SU-DHL-6 (cell line): ENCODE results near the gene FAM114A1.

Source experiments
- H2AFZ ChIP-seq: fragments of 200-600 bp; sonication (generic); 2 replicates; pipeline ENCODE4 v1.6.1; 2014; ENCODE audit warnings: low read depth, mild to moderate bottlenecking, moderate library complexity, mixed read lengths, antibody characterized with exemption, low read length; ENCODE audit not compliant: severe bottlenecking
- H3F3A ChIP-seq: fragments of 200-600 bp; shearing (Covaris generic); 2 replicates; pipeline ENCODE4 v1.6.0; 2016; ENCODE audit warnings: antibody characterized with exemption, mild to moderate bottlenecking; ENCODE audit not compliant: insufficient read depth
- H3K27ac ChIP-seq: fragments of 200-600 bp; sonication (generic); 2 replicates; pipeline ENCODE4 v1.5.1; 2016; ENCODE audit warnings: low read depth, mild to moderate bottlenecking, low read length, moderate library complexity, mixed read lengths
- H3K27me3 ChIP-seq: fragments of 200-600 bp; sonication (generic), shearing (Covaris generic); 2 replicates; pipeline ENCODE4 v1.6.0; 2014; ENCODE audit warnings: mild to moderate bottlenecking, low read length
- H3K36me3 ChIP-seq: fragments of 200-600 bp; sonication (generic); 2 replicates; pipeline ENCODE4 v1.6.1; 2014; ENCODE audit warnings: mild to moderate bottlenecking, low read length, mixed read lengths
- H3K4me2 ChIP-seq: fragments of 300-600, 200-600 bp; shearing (Covaris generic), sonication (generic); 2 replicates; pipeline ENCODE4 v1.6.0; 2014; ENCODE audit warnings: low read length, low read depth, mild to moderate bottlenecking; ENCODE audit not compliant: poor library complexity, severe bottlenecking
- H3K4me3 ChIP-seq: fragments of 200-600 bp; sonication (generic); 2 replicates; pipeline ENCODE4 v1.5.1; 2014; ENCODE audit warnings: antibody characterized with exemption, low read length, mild to moderate bottlenecking, mixed read lengths; ENCODE audit not compliant: insufficient read depth, poor library complexity, severe bottlenecking
- H3K79me2 ChIP-seq: fragments of 200-600 bp; sonication (generic); 2 replicates; pipeline ENCODE4 v1.6.1; 2014; ENCODE audit warnings: mild to moderate bottlenecking, low read length, moderate library complexity; ENCODE audit not compliant: insufficient read depth
- H3K9ac ChIP-seq: fragments of 200-600 bp; sonication (generic); 2 replicates; pipeline ENCODE4 v1.7.0; 2014; ENCODE audit warnings: mild to moderate bottlenecking, low read length
- H3K9me2 ChIP-seq: fragments of 200-600 bp; sonication (generic); replicated peaks from 2 replicates; pipeline ENCODE4 v1.6.1; 2014; ENCODE audit warnings: low read length; ENCODE audit not compliant: insufficient read depth
- H3K9me3 ChIP-seq: fragments of 200-600 bp; sonication (generic); 2 replicates; pipeline ENCODE4 v1.6.1; 2014; ENCODE audit warnings: low read length, mixed read lengths; ENCODE audit not compliant: insufficient read depth
- H4K20me1 ChIP-seq: fragments of 200-600 bp; sonication (generic); 2 replicates; pipeline ENCODE4 v1.6.1; 2014; ENCODE audit warnings: low read depth, mild to moderate bottlenecking, antibody characterized with exemption, low read length, moderate library complexity, mixed read lengths
- EZH2phosphoT487 ChIP-seq: fragments of 200-600 bp; sonication (generic), shearing (Covaris generic); conservative IDR thresholded peaks from 2 replicates; pipeline ENCODE4 v1.6.1; 2018; ENCODE audit warnings: mild to moderate bottlenecking, antibody characterized with exemption, low read length, moderate library complexity, mixed read lengths
- TF ChIP-seq, protein P1 (sequence below): fragments of 200-600 bp; sonication (generic); IDR thresholded peaks from one replicate; pipeline ENCODE4 v1.5.1; 2017; ENCODE audit warnings: antibody characterized with exemption, mild to moderate bottlenecking, low read length, moderate library complexity; ENCODE audit not compliant: insufficient read depth, poor library complexity, severe bottlenecking

Gene FAM114A1

DNA sequence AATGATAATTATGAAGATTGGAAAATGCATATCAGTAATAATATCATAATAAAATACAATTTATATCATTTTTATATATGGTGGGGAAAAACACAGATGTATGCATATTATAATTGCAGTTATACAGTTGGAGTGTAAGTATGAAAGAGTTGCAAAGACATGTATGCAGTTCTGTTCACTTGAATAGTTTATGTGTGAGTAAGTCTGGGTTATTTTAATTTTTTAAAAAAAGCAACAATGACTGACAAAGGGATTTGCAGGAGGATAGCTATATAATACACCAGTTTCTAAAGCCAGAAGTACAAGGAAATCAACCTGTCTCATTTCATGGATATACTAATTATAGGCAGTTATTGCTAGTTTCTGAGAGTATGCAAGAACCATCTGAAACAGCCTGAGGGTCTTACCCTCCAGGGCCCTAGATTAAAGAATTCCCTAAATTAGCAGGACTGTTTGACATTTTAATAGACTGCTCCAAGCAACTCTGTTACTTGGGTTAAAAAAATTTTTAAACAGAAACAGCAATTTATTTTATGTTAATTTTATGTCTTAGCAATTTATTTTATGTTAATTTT lies 40.2 kb downstream of the FAM114A1 start:
- TF ChIP-seq EZH2phosphoT487: no peak
- TF ChIP-seq, protein P1, sequence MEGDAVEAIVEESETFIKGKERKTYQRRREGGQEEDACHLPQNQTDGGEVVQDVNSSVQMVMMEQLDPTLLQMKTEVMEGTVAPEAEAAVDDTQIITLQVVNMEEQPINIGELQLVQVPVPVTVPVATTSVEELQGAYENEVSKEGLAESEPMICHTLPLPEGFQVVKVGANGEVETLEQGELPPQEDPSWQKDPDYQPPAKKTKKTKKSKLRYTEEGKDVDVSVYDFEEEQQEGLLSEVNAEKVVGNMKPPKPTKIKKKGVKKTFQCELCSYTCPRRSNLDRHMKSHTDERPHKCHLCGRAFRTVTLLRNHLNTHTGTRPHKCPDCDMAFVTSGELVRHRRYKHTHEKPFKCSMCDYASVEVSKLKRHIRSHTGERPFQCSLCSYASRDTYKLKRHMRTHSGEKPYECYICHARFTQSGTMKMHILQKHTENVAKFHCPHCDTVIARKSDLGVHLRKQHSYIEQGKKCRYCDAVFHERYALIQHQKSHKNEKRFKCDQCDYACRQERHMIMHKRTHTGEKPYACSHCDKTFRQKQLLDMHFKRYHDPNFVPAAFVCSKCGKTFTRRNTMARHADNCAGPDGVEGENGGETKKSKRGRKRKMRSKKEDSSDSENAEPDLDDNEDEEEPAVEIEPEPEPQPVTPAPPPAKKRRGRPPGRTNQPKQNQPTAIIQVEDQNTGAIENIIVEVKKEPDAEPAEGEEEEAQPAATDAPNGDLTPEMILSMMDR: no peak
- Histone ChIP-seq H3K27ac (no peak overlapping the region), H3F3A (no peaks in the 10 kb centered on the region), H3K36me3 (no peaks in the 10 kb centered on the region), H3K9me3 (no peaks in the 10 kb centered on the region), H3K27me3 (no peaks in the 10 kb centered on the region), H3K9ac (no peak overlapping the region), H3K4me2 (no peak overlapping the region), H3K4me3 (no peak overlapping the region), H2AFZ (no peak overlapping the region), H3K9me2 (no peaks in the 10 kb centered on the region), H4K20me1 (no peaks in the 10 kb centered on the region), H3K79me2 (no peaks in the 10 kb centered on the region)

DNA sequence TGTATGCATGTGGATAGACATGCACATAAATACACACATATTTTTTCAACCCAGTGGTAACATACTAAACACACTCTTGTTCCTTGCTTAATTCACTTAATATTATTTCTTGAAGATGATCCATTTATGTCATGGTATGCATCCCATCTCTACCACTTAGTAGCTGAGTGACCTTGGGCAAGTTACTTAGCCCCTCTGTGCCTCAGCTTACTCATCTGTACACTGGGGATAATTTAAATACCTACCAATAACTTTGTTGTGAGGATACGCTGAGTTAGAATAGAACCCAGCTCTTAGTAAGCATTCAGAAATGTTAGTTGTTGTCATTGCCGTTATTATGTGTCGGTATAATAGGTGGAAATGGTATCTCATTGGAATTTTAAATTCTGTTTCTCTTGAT lies 41.4 kb downstream of the FAM114A1 start:
- Histone ChIP-seq H3K9me2 (no peaks in the 10 kb centered on the region), H3K27ac (no peak overlapping the region), H2AFZ (no peak overlapping the region), H3K27me3 (no peaks in the 10 kb centered on the region), H3K4me2 (no peak overlapping the region), H3K4me3 (no peak overlapping the region), H3F3A (no peaks in the 10 kb centered on the region), H3K36me3 (no peaks in the 10 kb centered on the region), H3K9ac (no peak overlapping the region), H3K79me2 (no peaks in the 10 kb centered on the region), H4K20me1 (no peaks in the 10 kb centered on the region), H3K9me3 (no peaks in the 10 kb centered on the region)
- TF ChIP-seq, protein P1: no peak
- no peak for TF ChIP-seq EZH2phosphoT487

DNA sequence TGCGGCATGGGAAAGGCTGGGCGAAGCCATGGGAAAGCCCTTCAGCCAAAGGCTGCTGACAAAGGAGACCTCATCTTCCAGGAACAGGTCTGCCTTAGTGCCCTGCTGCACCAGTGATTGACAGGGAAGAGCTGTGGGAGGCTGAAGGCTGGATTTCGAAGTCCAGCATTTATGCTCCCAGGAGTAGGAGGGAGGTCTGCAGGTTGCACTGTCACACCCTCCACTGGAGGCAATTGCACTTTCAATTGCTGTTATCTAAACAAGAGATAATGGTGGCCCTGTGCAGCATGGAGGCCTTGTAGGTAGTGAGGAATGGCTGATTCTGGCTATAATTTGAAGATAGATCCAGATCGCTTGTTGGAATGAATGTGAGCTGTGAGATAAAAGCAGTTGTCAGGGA lies 43.7 kb downstream of the FAM114A1 start:
- TF ChIP-seq, protein P1: no peak
- TF ChIP-seq EZH2phosphoT487: no peak
- Histone ChIP-seq H3K9ac (no peak overlapping the region), H3K36me3 (no peaks in the 10 kb centered on the region), H3K9me2 (no peaks in the 10 kb centered on the region), H3F3A (no peaks in the 10 kb centered on the region), H2AFZ (no peak overlapping the region), H3K9me3 (no peaks in the 10 kb centered on the region), H3K4me2 (no peak overlapping the region), H3K79me2 (no peaks in the 10 kb centered on the region), H4K20me1 (no peaks in the 10 kb centered on the region), H3K27me3 (no peaks in the 10 kb centered on the region), H3K4me3 (no peak overlapping the region), H3K27ac (no peak overlapping the region)
